Right lobe of liver (tissue), 6 donors: ENCODE measurements around the gene C18orf63. TPM values are rescaled to one million over a fixed set of nuclear protein-coding genes. Genes with fewer than 3 reads are reported as not detected.

ENCODE experiments used
- ATAC-seq, 4 donors: fragments of 200-7000 bp; cut with Tn5 transposase; one replicate each; pipeline ENCODE4 v1.9.1; 2020; ENCODE audit warnings: mild to moderate bottlenecking in 4 of 4, moderate library complexity in 4 of 4
- DNase-seq, 3 donors: peaks; one replicate each; pipeline ENCODE4 v3.0.0-alpha.2; 2020
- H3K27ac ChIP-seq, 3 donors: fragments of 200-600 bp; one replicate each; pipeline ENCODE4 v1.8.0; 2022
- H3K27me3 ChIP-seq, 2 donors: fragments of 200-600 bp; one replicate each; pipeline ENCODE4 v1.8.0; 2022
- H3K36me3 ChIP-seq, 4 donors: fragments of 200-600 bp; sonication (generic) in 1 of 4; one replicate each; pipeline versions ENCODE4 v1.5.1 to v1.8.0; 2017 to 2022; ENCODE audit warnings: control low read depth in 1 of 4
- H3K4me1 ChIP-seq, 4 donors: fragments of 200-600 bp; sonication (generic) in 1 of 4; one replicate each; pipeline versions ENCODE4 v1.5.1 to v1.8.0; 2017 to 2022; ENCODE audit warnings: control low read depth in 1 of 4
- H3K4me3 ChIP-seq, 3 donors: fragments of 200-600 bp; one replicate each; pipeline ENCODE4 v1.8.0; 2022
- H3K9me3 ChIP-seq, 4 donors: fragments of 200-600 bp; sonication (generic) in 1 of 4; one replicate each; pipeline versions ENCODE4 v1.5.1 to v1.8.0; 2017 to 2022; ENCODE audit warnings: control low read depth in 1 of 4
- CTCF ChIP-seq, 4 donors: fragments of 200-600 bp in 3 of 4; fragments of 450-650 bp in 1 of 4; IDR thresholded peaks; one replicate each; pipeline versions ENCODE4 v1.5.1 to v1.8.0; 2016 to 2022; ENCODE audit warnings: antibody characterized with exemption in 4 of 4, mild to moderate bottlenecking in 2 of 4
- POLR2A ChIP-seq: fragments of 450-650 bp; IDR thresholded peaks from one replicate; pipeline ENCODE4 v1.6.1; 2017; ENCODE audit warnings: antibody characterized with exemption, mild to moderate bottlenecking
- WGBS: methylation state at CpG from one replicate; pipeline ENCODE4 v1.1.6; 2018; ENCODE audit warnings: low coverage, low lambda C conversion rate; ENCODE audit not compliant: insufficient coverage; ENCODE audit errors: missing lambda C conversion rate; 5-methylcytosine and 5-hydroxymethylcytosine counted together
- intact Hi-C, 2 donors: fragments of 100-400 bp; cut with DNase I; formaldehyde crosslinking; loops; one replicate each; pipeline versions ENCODE4 v1.11.2 to v1.14.1; 2022
- total RNA-seq, 6 experiments: library from RNA; depleted of rRNA in 2 of 6; stranded (reverse); fragments of >200 nt in 2 of 6; fragmentation: NEBNext Ultra II Directional in 3 of 6; extraction: Animal tissue kit (Norgen Biotek cat#: 25700) in 3 of 6; gene quantifications; one replicate each; pipeline versions ENCODE4 v1.1.0 to v1.2.4, GENCODE V29; 2016 to 2023
- donor health status: DM: no; HTN: yes; CAD: no.
- donor health status: DM: no; HTN: no; CAD: no.
- donor health status: DM: no; HTN: no; CAD: no.
- donor health status: DM: no; HTN: yes; CAD: no.
- donor health status: DM: no; HTN: yes; CAD: no.

C18orf63 gene
- total RNA-seq, 6 experiments from 2014 or later = not detected

- Histone ChIP-seq H3K27me3 (no peaks in the 10 kb centered on the region), H3K27ac (no peak overlapping the region), H3K4me1 (no peaks in the 10 kb centered on the region), H3K9me3 (no peaks in the 10 kb centered on the region), H3K4me3 (no peak overlapping the region), H3K36me3 (no peaks in the 10 kb centered on the region)
- WGBS = 87% methylated on average over 4 of the region's 7 CpGs
- no peak for ATAC-seq
- TF ChIP-seq POLR2A (no peak), CTCF (IDR thresholded peaks at IDR 0.05) (no peak)
- intact Hi-C loops = no loop called here
- no peak for DNase-seq
Measured at GRCh38 chr18:74395006-74395405, 79.4 kb downstream of the C18orf63 start.

GRCh38 chr18:74395648-74396154, 80.1 kb downstream of the C18orf63 start:
- WGBS = 76% methylated on average over 4 of the region's 9 CpGs
- no peaks in the 10 kb centered on the region for H3K36me3 ChIP-seq
- intact Hi-C loops = no loop called here
- H3K27me3 ChIP-seq = no peaks in the 10 kb centered on the region
- ATAC-seq (peak in 1 of 4 donors; percentile 92), DNase-seq (peak in 1 of 3 donors; percentile 62)
- no peaks in the 10 kb centered on the region for H3K9me3 ChIP-seq
- TF ChIP-seq CTCF (IDR thresholded peaks at IDR 0.05) (no peak), POLR2A (no peak)
- H3K27ac ChIP-seq = no peak overlapping the region
- H3K4me1 ChIP-seq = no peaks in the 10 kb centered on the region
- H3K4me3 ChIP-seq = no peak overlapping the region

GRCh38 chr18:74396171-74397169, 80.8 kb downstream of the C18orf63 start:
- H3K4me3 ChIP-seq = no peak overlapping the region
- ATAC-seq (peak in 3 of 4 donors; percentile 34 to 65 (median 55)), DNase-seq (no peak)
- intact Hi-C loops = no loop called here
- H3K4me1 ChIP-seq = no peaks in the 10 kb centered on the region
- 61% methylated on average over 13 of the region's 16 CpGs for WGBS
- no peak overlapping the region for H3K27ac ChIP-seq
- no peaks in the 10 kb centered on the region for H3K36me3 ChIP-seq
- H3K9me3 ChIP-seq = no peaks in the 10 kb centered on the region
- no peaks in the 10 kb centered on the region for H3K27me3 ChIP-seq
- no peak for TF ChIP-seq POLR2A
- no peak for TF ChIP-seq CTCF (IDR thresholded peaks at IDR 0.05)

GRCh38 chr18:74397572-74397971, 81.9 kb downstream of the C18orf63 start:
- TF ChIP-seq POLR2A (no peak), CTCF (IDR thresholded peaks at IDR 0.05) (no peak)
- no peak overlapping the region for H3K27ac ChIP-seq
- WGBS = 80% methylated on average over 1 of the region's 7 CpGs

More at GRCh38 chr18:74397572-74397971, 81.9 kb downstream of the C18orf63 start:
- Histone ChIP-seq H3K27me3 (no peaks in the 10 kb centered on the region), H3K4me3 (no peak overlapping the region), H3K9me3 (no peaks in the 10 kb centered on the region), H3K4me1 (no peaks in the 10 kb centered on the region), H3K36me3 (no peaks in the 10 kb centered on the region)
- DNase-seq (no peak), ATAC-seq (no peak)
- intact Hi-C loops = no loop called here
